SU-DHL-6 (cell line): ENCODE measurements around the gene DEDD2.
A peak's percentile ranks its signal among the peaks of the same experiment; 100 is the strongest.

ENCODE experiments used
- H2AFZ ChIP-seq: fragments of 200-600 bp; sonication (generic); 2 replicates; pipeline ENCODE4 v1.6.1; 2014; ENCODE audit warnings: low read depth, mild to moderate bottlenecking, moderate library complexity, mixed read lengths, antibody characterized with exemption, low read length; ENCODE audit not compliant: severe bottlenecking
- H3F3A ChIP-seq: fragments of 200-600 bp; shearing (Covaris generic); 2 replicates; pipeline ENCODE4 v1.6.0; 2016; ENCODE audit warnings: antibody characterized with exemption, mild to moderate bottlenecking; ENCODE audit not compliant: insufficient read depth
- H3K27ac ChIP-seq: fragments of 200-600 bp; sonication (generic); 2 replicates; pipeline ENCODE4 v1.5.1; 2016; ENCODE audit warnings: low read depth, mild to moderate bottlenecking, low read length, moderate library complexity, mixed read lengths
- H3K27me3 ChIP-seq: fragments of 200-600 bp; sonication (generic), shearing (Covaris generic); 2 replicates; pipeline ENCODE4 v1.6.0; 2014; ENCODE audit warnings: mild to moderate bottlenecking, low read length
- H3K36me3 ChIP-seq: fragments of 200-600 bp; sonication (generic); 2 replicates; pipeline ENCODE4 v1.6.1; 2014; ENCODE audit warnings: mild to moderate bottlenecking, low read length, mixed read lengths
- H3K4me2 ChIP-seq: fragments of 300-600, 200-600 bp; shearing (Covaris generic), sonication (generic); 2 replicates; pipeline ENCODE4 v1.6.0; 2014; ENCODE audit warnings: low read length, low read depth, mild to moderate bottlenecking; ENCODE audit not compliant: poor library complexity, severe bottlenecking
- H3K4me3 ChIP-seq: fragments of 200-600 bp; sonication (generic); 2 replicates; pipeline ENCODE4 v1.5.1; 2014; ENCODE audit warnings: antibody characterized with exemption, low read length, mild to moderate bottlenecking, mixed read lengths; ENCODE audit not compliant: insufficient read depth, poor library complexity, severe bottlenecking
- H3K79me2 ChIP-seq: fragments of 200-600 bp; sonication (generic); 2 replicates; pipeline ENCODE4 v1.6.1; 2014; ENCODE audit warnings: mild to moderate bottlenecking, low read length, moderate library complexity; ENCODE audit not compliant: insufficient read depth
- H3K9ac ChIP-seq: fragments of 200-600 bp; sonication (generic); 2 replicates; pipeline ENCODE4 v1.7.0; 2014; ENCODE audit warnings: mild to moderate bottlenecking, low read length
- H3K9me2 ChIP-seq: fragments of 200-600 bp; sonication (generic); replicated peaks from 2 replicates; pipeline ENCODE4 v1.6.1; 2014; ENCODE audit warnings: low read length; ENCODE audit not compliant: insufficient read depth
- H3K9me3 ChIP-seq: fragments of 200-600 bp; sonication (generic); 2 replicates; pipeline ENCODE4 v1.6.1; 2014; ENCODE audit warnings: low read length, mixed read lengths; ENCODE audit not compliant: insufficient read depth
- H4K20me1 ChIP-seq: fragments of 200-600 bp; sonication (generic); 2 replicates; pipeline ENCODE4 v1.6.1; 2014; ENCODE audit warnings: low read depth, mild to moderate bottlenecking, antibody characterized with exemption, low read length, moderate library complexity, mixed read lengths
- CTCF ChIP-seq: fragments of 200-600 bp; sonication (generic); IDR thresholded peaks from one replicate; pipeline ENCODE4 v1.5.1; 2017; ENCODE audit warnings: antibody characterized with exemption, mild to moderate bottlenecking, low read length, moderate library complexity; ENCODE audit not compliant: insufficient read depth, poor library complexity, severe bottlenecking
- EZH2phosphoT487 ChIP-seq: fragments of 200-600 bp; sonication (generic), shearing (Covaris generic); conservative IDR thresholded peaks from 2 replicates; pipeline ENCODE4 v1.6.1; 2018; ENCODE audit warnings: mild to moderate bottlenecking, antibody characterized with exemption, low read length, moderate library complexity, mixed read lengths

DEDD2 gene

GRCh38 chr19:42255766-42256745 lies 38.6 kb upstream of the DEDD2 start:
- H3K9me3 ChIP-seq = no peaks in the 10 kb centered on the region
- no peaks in the 10 kb centered on the region for H4K20me1 ChIP-seq
- no peaks in the 10 kb centered on the region for H3K36me3 ChIP-seq
- no peaks in the 10 kb centered on the region for H3K27me3 ChIP-seq
- H3K4me3 ChIP-seq = peak overlapping the region; percentile 96
- H3K9me2 ChIP-seq = no peaks in the 10 kb centered on the region
- peak overlapping the region; percentile 98 for H3K9ac ChIP-seq
- H3K27ac ChIP-seq = no peak overlapping the region
- peaks cover 11% of the 10 kb centered on the region; the same call in 1 of the 2 replicates for H3F3A ChIP-seq
- peak overlapping the region; percentile 90 for H3K4me2 ChIP-seq
- peaks cover 15% of the 10 kb centered on the region; the same call in 1 of the 2 replicates for H3K79me2 ChIP-seq
- TF ChIP-seq EZH2phosphoT487 = no peak
- peak overlapping the region; percentile 45 for H2AFZ ChIP-seq

GRCh38 chr19:42254850-42255765 lies 37.6 kb upstream of the DEDD2 start, which contains the start of gene ERF:
Gene ERF (minus strand): TSS chr19:42255128. CDS start chr19:42254999, 129 bp downstream.
- Histone ChIP-seq H4K20me1 (no peaks in the 10 kb centered on the region), H2AFZ (peak within 1 kb of the TSS; percentile 65), H3K4me3 (peak within 1 kb of the TSS; percentile 96), H3K27ac (peak within 1 kb of the TSS; percentile 75), H3K79me2 (peaks cover 15% of the 10 kb centered on the region; the same call in 1 of the 2 replicates), H3K4me2 (peak within 1 kb of the TSS; percentile 90), H3K9me3 (no peaks in the 10 kb centered on the region), H3K9me2 (no peaks in the 10 kb centered on the region), H3F3A (peaks cover 11% of the 10 kb centered on the region; the same call in 1 of the 2 replicates), H3K36me3 (no peaks in the 10 kb centered on the region), H3K9ac (peak within 1 kb of the TSS; percentile 98), H3K27me3 (no peaks in the 10 kb centered on the region)
- TF ChIP-seq CTCF (no peak), EZH2phosphoT487 (no peak)

DNA sequence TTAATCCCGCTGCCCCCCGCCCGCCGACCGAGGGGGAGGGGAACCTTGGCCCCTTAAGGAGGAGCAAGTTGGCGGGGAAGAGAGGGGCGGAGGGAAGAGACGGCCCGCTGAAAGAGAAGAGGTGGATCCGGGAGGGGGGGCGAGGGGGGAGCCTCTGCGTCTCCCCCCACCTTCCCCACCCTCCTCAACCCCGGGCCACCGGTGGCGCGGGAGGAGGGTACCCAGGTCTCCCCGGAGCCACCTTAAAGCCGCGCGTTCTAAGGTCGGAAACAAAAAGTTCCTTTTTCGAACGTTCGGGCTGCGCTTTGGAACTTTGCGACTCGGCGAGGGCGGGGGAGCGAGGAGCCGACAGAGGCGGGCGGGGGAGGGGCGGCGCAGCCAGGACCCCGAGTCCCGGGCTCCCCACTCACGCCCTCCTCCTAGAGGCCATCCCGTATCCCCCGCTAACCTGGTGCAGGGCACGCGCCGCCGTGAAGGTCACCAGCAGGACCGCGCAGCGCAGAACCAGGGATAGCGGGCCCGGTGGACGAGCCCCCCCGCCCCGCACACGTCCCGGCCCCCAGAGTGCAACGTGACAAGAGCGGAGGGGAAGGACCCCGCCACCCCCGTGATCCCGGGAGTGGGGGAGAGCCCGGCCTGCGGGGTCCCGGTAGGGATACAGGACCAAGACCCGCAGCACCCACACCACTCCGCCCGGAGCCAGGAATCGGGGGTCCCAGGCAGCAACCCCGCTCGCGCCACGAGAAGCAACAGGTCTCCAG lies 36.8 kb upstream of the DEDD2 start:
- no peaks in the 10 kb centered on the region for H3K9me2 ChIP-seq
- H2AFZ ChIP-seq = peak overlapping the region; percentile 65
- H3K9me3 ChIP-seq = no peaks in the 10 kb centered on the region
- TF ChIP-seq EZH2phosphoT487 = no peak
- TF ChIP-seq CTCF = no peak
- H3F3A ChIP-seq = peaks cover 15% of the 10 kb centered on the region; the same call in 1 of the 2 replicates
- peak overlapping the region; percentile 75 for H3K27ac ChIP-seq
- peaks cover 15% of the 10 kb centered on the region; the same call in 1 of the 2 replicates for H3K79me2 ChIP-seq
- no peaks in the 10 kb centered on the region for H3K27me3 ChIP-seq
- H4K20me1 ChIP-seq = no peaks in the 10 kb centered on the region
- H3K9ac ChIP-seq = peak overlapping the region; percentile 98
- H3K36me3 ChIP-seq = no peaks in the 10 kb centered on the region
- peak overlapping the region; percentile 96 for H3K4me3 ChIP-seq
- peak overlapping the region; percentile 90 for H3K4me2 ChIP-seq
